Gastrocnemius medialis (tissue), 4 donors: ENCODE results near the gene ZBTB22. TPM values are rescaled to one million over a fixed set of nuclear protein-coding genes. Genes with fewer than 3 reads are reported as not detected.
"Not testable (repeated sequence)": the region's sequence is repeated elsewhere in the genome, so short reads cannot be mapped to it uniquely, and the experiment has no call there.

Experiments
- ATAC-seq, 2 donors: fragments of 150-250 bp; one replicate each; pipeline ENCODE4 v1.9.1; 2016
- DNase-seq, 2 donors: peaks; one replicate each; pipeline ENCODE4 v3.0.0-alpha.2; 2019
- H3K27ac ChIP-seq, 4 donors: fragments of 200-600 bp; sonication (generic); 1 replicate in 1 of 4; 2 replicates in 3 of 4; pipeline ENCODE4 v1.5.1; 2016 to 2018; ENCODE audit warnings: mild to moderate bottlenecking in 2 of 4, moderate library complexity in 1 of 4
- H3K27me3 ChIP-seq, 3 donors: fragments of 200-600 bp; sonication (generic) in 2 of 3; 1 replicate in 1 of 3; 2 replicates in 2 of 3; pipeline versions ENCODE4 v1.5.1 to v1.6.0; 2016 to 2019; ENCODE audit warnings: mild to moderate bottlenecking in 1 of 3, moderate library complexity in 1 of 3
- H3K36me3 ChIP-seq, 2 donors: fragments of 200-600 bp; sonication (generic) in 1 of 2; one replicate each; pipeline ENCODE4 v1.5.1; 2017 to 2018
- H3K4me1 ChIP-seq, 2 donors: fragments of 200-600 bp; sonication (generic) in 1 of 2; one replicate each; pipeline ENCODE4 v1.5.1; 2016 to 2017; ENCODE audit warnings: mild to moderate bottlenecking in 2 of 2
- H3K4me3 ChIP-seq, 4 donors: fragments of 200-600 bp; sonication (generic) in 3 of 4; 1 replicate in 1 of 4; 2 replicates in 3 of 4; pipeline ENCODE4 v1.5.1; 2016 to 2019; ENCODE audit warnings: mild to moderate bottlenecking in 2 of 4
- H3K9me3 ChIP-seq, 3 donors: fragments of 200-600 bp; sonication (generic) in 2 of 3; 1 replicate in 1 of 3; 2 replicates in 2 of 3; pipeline ENCODE4 v1.5.1; 2016 to 2019
- POLR2A ChIP-seq, 2 donors: fragments of 450-650 bp; IDR thresholded peaks; one replicate each; pipeline ENCODE4 v1.6.1; 2017; ENCODE audit warnings: antibody characterized with exemption in 2 of 2, mild to moderate bottlenecking in 2 of 2, moderate library complexity in 2 of 2
- in situ Hi-C, 4 donors: fragments of 200-750 bp; cut with MboI; loops; one replicate each; pipeline versions ENCODE4 v1.15.0 to v1.8.0; 2017; ENCODE audit warnings: low sequenced_read_pairs in 4 of 4
- intact Hi-C: fragments of 100-400 bp; cut with DNase I; formaldehyde crosslinking; loops from one replicate; pipeline ENCODE4 v1.15.1; 2023; ENCODE audit warnings: low total_unique reads
- total RNA-seq, 4 donors: library from RNA; depleted of rRNA; stranded (reverse); fragments of >200 nt; gene quantifications; one replicate each; pipeline versions ENCODE4 v1.1.0 to v1.2.3, GENCODE V29; 2016
- TF ChIP-seq, protein P1 (sequence below), 5 experiments: fragments of 450-650 bp in 3 of 5; fragments of 200-600 bp in 2 of 5; sonication (generic) in 2 of 5; IDR thresholded peaks in 4 of 5; conservative IDR thresholded peaks in 1 of 5; 1 replicate in 4 of 5; 2 replicates in 1 of 5; pipeline ENCODE4 v1.5.1; 2016 to 2019; ENCODE audit warnings: antibody characterized with exemption in 5 of 5, mild to moderate bottlenecking in 3 of 5, moderate library complexity in 3 of 5

The ZBTB22 gene
- total RNA-seq, 4 donors from 2014 or later = 9.0 to 19.3 (median 16.3) TPM

DNA sequence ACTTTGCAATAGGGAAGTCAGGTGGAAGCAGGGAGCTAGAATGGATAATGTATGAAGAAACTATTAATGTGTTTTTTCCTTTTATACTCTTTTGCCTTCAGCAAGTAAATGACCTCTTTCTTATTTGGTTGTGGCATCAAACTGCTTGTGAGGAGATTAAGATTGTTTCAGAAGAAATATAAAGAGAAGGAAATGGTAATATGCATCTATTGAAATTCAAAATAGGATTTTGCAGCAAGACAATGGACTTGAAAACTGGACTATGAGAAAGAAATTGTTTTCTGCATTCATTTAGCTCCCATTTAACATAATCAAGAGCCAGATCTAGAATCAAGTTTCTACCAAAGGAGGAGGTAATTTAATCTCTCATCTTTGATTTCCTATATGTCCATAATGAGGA lies 41.8 kb upstream of the ZBTB22 start:
- Histone ChIP-seq H3K9me3 (no peaks in the 10 kb centered on the region), H3K4me1 (no peaks in the 10 kb centered on the region), H3K27ac (no peak overlapping the region), H3K27me3 (no peaks in the 10 kb centered on the region), H3K36me3 (no peaks in the 10 kb centered on the region), H3K4me3 (no peak overlapping the region)
- in situ Hi-C loops (no loop called here), intact Hi-C loops (no loop called here)
- TF ChIP-seq POLR2A (IDR thresholded peaks at IDR 0.05) = no peak
- TF ChIP-seq, protein P1, sequence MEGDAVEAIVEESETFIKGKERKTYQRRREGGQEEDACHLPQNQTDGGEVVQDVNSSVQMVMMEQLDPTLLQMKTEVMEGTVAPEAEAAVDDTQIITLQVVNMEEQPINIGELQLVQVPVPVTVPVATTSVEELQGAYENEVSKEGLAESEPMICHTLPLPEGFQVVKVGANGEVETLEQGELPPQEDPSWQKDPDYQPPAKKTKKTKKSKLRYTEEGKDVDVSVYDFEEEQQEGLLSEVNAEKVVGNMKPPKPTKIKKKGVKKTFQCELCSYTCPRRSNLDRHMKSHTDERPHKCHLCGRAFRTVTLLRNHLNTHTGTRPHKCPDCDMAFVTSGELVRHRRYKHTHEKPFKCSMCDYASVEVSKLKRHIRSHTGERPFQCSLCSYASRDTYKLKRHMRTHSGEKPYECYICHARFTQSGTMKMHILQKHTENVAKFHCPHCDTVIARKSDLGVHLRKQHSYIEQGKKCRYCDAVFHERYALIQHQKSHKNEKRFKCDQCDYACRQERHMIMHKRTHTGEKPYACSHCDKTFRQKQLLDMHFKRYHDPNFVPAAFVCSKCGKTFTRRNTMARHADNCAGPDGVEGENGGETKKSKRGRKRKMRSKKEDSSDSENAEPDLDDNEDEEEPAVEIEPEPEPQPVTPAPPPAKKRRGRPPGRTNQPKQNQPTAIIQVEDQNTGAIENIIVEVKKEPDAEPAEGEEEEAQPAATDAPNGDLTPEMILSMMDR (IDR thresholded peaks at IDR 0.05 in 4 of 5, conservative IDR thresholded peaks at IDR 0.05 in 1 of 5) = no peak
- ATAC-seq (no peak), DNase-seq (no peak)

DNA sequence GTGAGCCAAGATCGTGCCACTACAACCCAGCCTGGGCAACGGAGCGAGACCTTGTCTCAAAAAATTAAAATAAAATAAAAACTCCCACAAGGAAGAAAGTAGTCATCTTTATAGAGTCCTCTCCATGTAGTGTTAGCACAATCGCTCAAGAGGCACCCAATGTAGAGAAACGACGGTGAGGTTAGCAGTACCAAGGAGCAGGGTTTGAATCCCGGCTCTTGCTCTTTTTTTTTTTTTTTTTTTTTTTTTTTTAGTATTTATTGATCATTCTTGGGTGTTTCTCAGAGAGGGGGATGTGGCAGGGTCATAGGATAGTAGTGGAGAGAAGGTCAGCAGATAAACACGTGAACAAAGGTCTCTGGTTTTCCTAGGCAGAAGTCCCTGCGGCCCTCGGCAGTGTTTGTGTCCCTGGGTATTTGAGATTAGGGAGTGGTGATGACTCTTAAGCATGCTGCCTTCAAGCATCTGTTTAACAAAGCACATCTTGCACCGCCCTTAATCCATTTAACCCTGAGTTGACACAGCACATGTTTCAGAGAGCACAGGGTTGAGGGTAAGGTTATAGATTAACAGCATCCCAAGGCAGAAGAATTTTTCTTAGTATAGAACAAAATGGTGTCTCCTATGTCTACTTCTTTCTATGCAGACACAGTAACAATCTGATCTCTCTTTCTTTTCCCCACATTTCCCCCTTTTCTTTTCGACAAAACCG lies 39.8 kb upstream of the ZBTB22 start:
- intact Hi-C loops, H3K4me3 ChIP-seq, DNase-seq, H3K4me1 ChIP-seq, H3K36me3 ChIP-seq, H3K27me3 ChIP-seq, H3K27ac ChIP-seq, in situ Hi-C loops, ATAC-seq, H3K9me3 ChIP-seq: not testable (repeated sequence)

DNA sequence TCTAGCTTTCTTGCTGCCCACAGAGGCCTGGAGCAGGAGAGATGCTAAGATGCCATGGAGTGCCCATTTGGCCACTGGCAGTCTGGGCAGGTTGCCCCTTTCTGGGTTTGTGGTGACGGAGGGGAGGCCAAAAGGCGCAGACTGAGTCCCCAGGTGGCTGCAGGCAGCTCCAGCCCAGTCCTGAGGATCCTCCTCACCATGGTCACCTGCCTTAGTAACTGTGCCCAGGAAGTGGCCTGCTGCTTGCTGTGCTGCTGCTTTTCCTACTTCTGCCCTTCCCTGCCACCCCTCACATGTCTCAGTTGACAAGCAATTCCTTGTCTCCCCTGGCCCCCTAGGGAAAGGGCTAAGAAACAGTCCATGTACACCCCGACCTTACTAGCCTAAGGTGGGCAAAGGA lies 38.8 kb upstream of the ZBTB22 start:
- Histone ChIP-seq H3K4me3 (no peak overlapping the region), H3K27ac (no peak overlapping the region), H3K36me3 (no peaks in the 10 kb centered on the region), H3K4me1 (no peaks in the 10 kb centered on the region), H3K9me3 (no peaks in the 10 kb centered on the region), H3K27me3 (no peaks in the 10 kb centered on the region)
- ATAC-seq (no peak), DNase-seq (no peak)
- TF ChIP-seq, protein P1 (IDR thresholded peaks at IDR 0.05 in 4 of 5, conservative IDR thresholded peaks at IDR 0.05 in 1 of 5) = no peak
- no peak for TF ChIP-seq POLR2A (IDR thresholded peaks at IDR 0.05)
- intact Hi-C loops (no loop called here), in situ Hi-C loops (no loop called here)

DNA sequence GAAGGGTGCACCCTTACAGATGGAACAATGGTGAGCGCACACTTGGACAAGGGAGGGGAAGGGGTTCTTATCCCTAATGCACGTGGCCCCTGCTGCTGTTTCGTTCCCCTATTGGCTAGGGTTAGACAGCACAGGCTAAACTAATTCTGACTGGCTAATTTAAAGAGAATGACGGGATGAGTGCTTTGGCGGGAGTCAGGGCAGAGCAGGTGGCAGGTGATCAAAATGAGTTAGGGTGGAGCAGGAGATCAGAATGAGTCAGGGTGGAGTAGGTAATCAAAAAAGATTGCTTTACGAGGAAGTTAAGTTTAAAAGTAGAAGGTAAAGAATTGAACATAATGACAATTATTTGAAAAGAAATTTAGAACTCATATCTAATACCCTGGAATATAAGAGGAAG lies 38.3 kb upstream of the ZBTB22 start:
- H3K27me3 ChIP-seq, H3K27ac ChIP-seq, in situ Hi-C loops, H3K36me3 ChIP-seq, H3K4me3 ChIP-seq, DNase-seq, intact Hi-C loops, H3K9me3 ChIP-seq, ATAC-seq, H3K4me1 ChIP-seq: not testable (repeated sequence)

DNA sequence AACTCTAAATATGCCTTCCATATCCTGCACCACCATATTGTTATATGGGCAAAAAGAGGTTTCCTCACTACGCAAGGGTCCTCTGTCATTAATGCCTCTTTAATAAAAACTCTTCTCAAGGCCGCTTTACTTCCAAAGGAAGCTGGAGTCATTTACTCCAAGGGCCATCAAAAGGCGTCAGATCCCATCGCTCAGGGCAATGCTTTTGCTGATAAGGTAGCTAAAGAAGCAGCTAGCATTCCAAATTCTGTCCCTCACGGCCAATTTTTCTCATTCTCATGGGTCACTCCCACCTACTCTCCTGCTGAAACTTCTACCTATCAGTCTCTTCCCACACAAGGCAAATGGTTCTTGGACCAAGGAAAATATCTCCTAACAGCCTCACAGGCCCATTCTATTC lies 30.3 kb upstream of the ZBTB22 start:
- in situ Hi-C loops = no loop called here
- no peak overlapping the region for H3K27ac ChIP-seq
- H3K36me3 ChIP-seq = no peaks in the 10 kb centered on the region
- H3K4me1 ChIP-seq = peaks cover 0 to 3% of the 10 kb centered on the region in 2 donors
- H3K27me3 ChIP-seq = no peaks in the 10 kb centered on the region
- TF ChIP-seq, protein P1 (IDR thresholded peaks at IDR 0.05 in 4 of 5, conservative IDR thresholded peaks at IDR 0.05 in 1 of 5) = no peak
- no peak for TF ChIP-seq POLR2A (IDR thresholded peaks at IDR 0.05)
- H3K9me3 ChIP-seq = no peaks in the 10 kb centered on the region
- intact Hi-C loops = no loop called here
- no peak overlapping the region for H3K4me3 ChIP-seq
- no peak for DNase-seq
- no peak for ATAC-seq

DNA sequence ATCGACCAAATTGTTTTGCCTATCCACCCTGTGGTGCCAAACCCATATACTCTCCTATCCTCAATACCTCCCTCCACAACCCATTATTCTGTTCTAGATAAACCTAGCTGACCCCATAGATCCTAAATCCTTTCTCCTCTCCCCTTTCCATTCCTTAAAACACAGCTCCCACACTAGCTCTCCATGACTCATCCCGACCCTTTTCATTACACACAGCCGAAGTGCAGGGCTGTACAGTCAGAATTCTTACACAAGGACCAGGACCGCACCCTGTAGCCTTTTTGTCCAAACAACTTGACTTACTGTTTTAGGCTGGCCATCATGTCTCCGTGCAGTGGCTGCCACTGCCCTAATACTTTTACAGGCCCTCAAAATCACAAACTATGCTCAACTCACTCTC lies 29.4 kb upstream of the ZBTB22 start:
- ATAC-seq, in situ Hi-C loops, H3K36me3 ChIP-seq, intact Hi-C loops, H3K4me1 ChIP-seq, H3K27ac ChIP-seq, H3K4me3 ChIP-seq, H3K27me3 ChIP-seq, H3K9me3 ChIP-seq, DNase-seq: not testable (repeated sequence)
